Bladder microvascular endothelial cell (primary cell): Measurements from ENCODE around the gene SLC1A5. TPM values are rescaled to one million over a fixed set of nuclear protein-coding genes. Genes with fewer than 3 reads are reported as not detected.

Experiments used
- total RNA-seq: library from RNA; depleted of rRNA; stranded (reverse); fragments of >200 nt; gene quantifications from 2 replicates; pipeline ENCODE4 v1.2.3, GENCODE V29; 2014

SLC1A5 gene
- 41.0 and 55.0 TPM in 2 replicates for total RNA-seq

DNA sequence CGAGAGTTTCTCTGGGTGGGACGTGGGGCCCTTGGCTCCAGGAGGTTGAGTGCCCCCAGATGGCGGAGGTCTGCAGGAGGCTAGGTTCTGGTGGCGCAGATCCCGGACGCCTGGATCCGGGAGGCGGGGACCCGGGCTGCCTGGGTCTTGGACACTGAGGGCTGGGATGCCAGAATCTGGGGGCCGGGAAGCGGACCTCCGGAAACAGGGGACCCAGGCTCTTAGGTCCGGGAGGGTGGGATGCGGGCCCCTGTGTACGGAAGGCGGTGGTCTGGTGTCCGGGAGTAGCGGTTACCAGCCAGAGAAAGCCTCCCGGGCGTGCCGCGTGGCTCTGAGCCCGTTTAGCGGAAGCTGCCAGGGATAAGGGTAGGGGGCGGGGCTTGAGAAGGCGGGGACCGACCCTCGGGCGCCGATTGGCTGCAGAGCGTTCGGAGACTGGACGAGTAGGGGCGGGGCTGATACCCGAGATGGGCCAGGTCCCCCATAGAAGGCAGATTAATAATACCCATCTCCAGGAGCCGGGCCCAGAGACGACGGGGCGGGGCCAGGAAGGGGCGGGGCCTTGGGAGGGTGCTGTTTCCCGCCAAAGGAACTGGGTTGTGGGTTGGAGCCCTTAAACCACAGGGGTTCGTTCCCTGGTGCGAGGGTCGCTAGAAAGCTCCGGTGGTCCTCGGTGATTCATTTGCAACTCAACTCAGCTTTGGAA, at the start of gene SLC1A5:
TSS of gene SLC1A5 (minus strand) at position 333 of the 706 bp plus-strand sequence. CDS start 629 bp downstream, outside the sequence.

DNA sequence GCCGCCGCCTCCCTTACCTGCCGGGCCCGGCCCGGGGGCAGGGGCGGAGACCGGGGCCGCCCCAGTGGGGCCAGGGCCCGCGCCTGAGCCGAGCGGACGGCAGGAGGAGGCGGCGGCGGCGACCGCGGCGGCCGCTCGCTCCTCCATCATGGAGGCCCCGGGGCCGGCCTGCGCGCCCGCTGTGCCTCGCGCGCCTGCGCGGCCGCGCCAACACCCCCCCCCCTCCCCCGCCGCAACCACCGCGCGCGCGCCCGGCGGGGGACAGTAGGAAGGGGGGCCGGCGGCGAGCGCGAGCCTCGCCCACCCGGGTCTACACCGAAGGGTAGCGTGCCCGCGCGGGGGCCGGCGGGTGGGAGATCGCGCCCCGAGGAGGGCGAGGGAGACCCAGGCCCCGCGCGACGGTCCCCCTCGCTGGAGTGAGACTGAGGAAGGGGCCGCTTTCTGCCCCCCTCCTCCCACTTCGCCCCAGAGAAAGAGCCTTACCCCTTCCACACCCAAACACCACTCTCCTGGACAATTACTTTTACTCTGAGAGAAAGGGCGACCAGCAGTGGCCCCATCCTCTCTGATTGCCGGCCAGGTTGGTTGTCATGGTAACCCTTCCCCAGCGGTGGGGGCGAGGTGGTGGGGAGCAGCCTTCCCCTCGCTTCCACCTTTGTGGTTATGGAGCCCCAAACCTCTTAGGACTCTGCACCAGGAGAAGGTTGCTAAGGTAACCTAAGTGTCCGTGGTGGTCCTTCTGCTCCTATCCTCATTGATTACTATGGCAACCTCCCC, 41.9 kb downstream of the SLC1A5 start, which contains the start of gene STRN4:
TSS of gene STRN4 (minus strand) at position 170 of the 777 bp plus-strand sequence. CDS start at position 150, 20 bp downstream.

DNA sequence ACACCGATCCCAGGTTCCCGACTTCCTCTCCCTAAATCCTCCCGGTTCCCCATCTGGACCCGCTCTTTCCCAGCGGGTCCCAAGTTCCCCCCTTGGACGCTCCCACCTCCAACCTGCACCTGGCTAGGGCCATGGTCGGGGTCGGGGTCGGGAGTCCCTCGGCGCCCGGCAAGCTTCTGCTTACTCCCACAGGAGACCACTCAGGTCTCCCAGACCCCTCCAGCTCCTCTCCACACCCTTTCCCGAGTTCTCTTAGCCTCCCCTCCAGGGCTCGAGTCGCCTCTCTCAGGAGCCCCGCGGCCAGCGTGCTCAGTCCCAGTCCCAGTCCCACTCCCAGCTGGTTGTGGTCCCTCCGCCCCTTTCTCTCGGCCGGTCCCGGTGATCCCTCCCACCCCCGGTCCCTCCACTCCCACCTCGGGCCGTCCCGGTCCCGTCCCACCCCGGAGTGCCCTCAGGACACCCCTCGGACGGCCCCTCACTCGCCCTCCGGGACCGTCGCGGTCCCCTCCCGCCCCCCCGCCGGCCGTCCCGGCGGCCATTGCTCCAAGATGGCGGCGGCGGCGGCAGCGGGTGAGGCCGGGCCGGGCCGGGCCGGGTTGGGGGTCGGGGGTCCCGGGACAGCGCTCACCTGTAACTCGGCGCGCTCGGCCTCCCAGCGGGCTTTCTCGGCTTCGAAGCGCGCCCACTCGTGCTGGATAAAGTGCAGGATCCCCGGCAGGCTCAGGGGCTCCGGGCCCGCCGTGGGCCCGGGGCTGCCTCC, 42.7 kb downstream of the SLC1A5 start, which contains the start of gene FKRP:
TSS of gene FKRP (plus strand) at position 537 of the 760 bp plus-strand sequence. CDS start 9,394 bp downstream, outside the sequence.

Other genes starting within 250 kb of the SLC1A5 start
- 154 and 253 TPM in 2 replicates for gene CALM3, start 187.3 kb downstream of the SLC1A5 start, total RNA-seq
- 0.06 and 0.16 TPM in 2 replicates for gene PTGIR, start 163.5 kb downstream of the SLC1A5 start, total RNA-seq
- gene GNG8, start 152.4 kb downstream of the SLC1A5 start, total RNA-seq: not detected in 2 replicates
- gene DACT3, start 127.4 kb downstream of the SLC1A5 start, total RNA-seq: 0.13 and 0.16 TPM in 2 replicates
- 50.5 and 104 TPM in 2 replicates for gene PRKD2, start 71.5 kb downstream of the SLC1A5 start, total RNA-seq
- gene FKRP, start 42.5 kb downstream of the SLC1A5 start, total RNA-seq: 10.0 and 17.2 TPM in 2 replicates
- gene STRN4, start 42.1 kb downstream of the SLC1A5 start, total RNA-seq: 65.2 and 128 TPM in 2 replicates
- gene AP2S1, start 62.3 kb upstream of the SLC1A5 start, total RNA-seq: 105 and 160 TPM in 2 replicates
- 18.5 and 33.6 TPM in 2 replicates for gene ARHGAP35, start 72.4 kb upstream of the SLC1A5 start, total RNA-seq
- under 0.01 TPM in 1 of 2 replicates, not detected in the other for gene NPAS1, start 231.2 kb upstream of the SLC1A5 start, total RNA-seq